ENCODE data around the gene NLN.
"Not testable (repeated sequence)": the region's sequence is repeated elsewhere in the genome, so short reads cannot be mapped to it uniquely, and the experiment has no call there.

Gene NLN

GRCh38 chr5:65837139-65837538 is 115.1 kb downstream of the NLN start:
- no peak for DNase-seq

DNA sequence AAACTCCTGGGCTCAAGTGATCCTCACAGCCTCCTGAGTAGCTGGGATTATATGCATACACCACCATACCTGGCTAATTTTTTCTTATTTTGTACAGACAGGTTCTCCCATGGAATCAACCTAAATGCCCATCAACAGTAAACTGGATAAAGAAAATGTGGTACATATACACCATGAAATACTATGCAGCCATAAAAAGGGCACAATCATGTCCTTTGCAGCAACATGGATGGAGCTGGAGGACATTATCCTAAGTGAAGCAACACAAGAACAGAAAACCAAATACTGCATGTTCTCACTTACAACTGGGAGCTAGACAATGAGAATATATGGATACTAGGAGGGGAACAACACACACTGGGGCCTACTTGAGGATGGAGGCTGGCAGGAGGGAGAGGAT is 117.2 kb downstream of the NLN start:
- DNase-seq = not testable (repeated sequence)

GRCh38 chr5:65840071-65840470 is 118.1 kb downstream of the NLN start:
- no peak for DNase-seq

- not testable (repeated sequence) for DNase-seq
Measured at GRCh38 chr5:65844763-65845162, 122.8 kb downstream of the NLN start.

DNA sequence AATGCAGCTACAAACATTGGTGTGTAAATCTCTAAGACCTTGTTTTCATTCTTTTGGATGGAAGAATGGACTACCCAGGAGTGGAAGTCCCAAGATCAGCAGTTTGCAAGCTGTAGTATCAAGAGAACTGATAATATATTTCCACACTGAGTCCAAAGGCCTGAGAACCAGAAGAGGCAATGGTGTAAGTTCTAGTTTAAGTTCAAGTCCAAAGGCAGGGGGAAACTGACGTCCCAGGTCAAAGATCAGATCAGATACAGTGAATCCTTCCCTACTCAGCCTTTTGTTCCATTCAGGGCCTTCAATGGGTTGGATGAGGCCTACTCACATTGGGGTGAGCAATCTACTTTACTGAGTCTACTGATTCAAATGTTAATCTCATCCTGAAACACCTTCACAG is 124.1 kb downstream of the NLN start:
- DNase-seq = no peak

DNA sequence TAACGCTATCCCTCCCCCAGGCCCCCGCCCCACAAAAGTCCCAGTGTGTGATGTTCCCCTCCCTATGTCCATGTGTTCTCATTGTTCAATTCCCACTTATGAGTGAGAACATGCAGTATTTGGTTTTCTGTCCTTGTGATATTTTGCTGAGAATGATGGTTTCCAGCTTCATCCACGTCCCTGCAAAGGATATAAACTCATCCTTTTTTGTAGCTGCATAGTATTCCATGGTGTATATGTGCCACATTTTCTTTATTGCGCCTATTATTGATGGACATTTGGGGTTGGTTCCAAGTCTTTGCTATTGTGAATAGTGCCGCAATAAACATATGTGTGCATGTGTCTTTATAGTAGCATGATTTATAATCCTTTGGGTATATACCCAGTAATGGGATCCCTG is 125.0 kb downstream of the NLN start:
- DNase-seq = not testable (repeated sequence)

- DNase-seq = not testable (repeated sequence)
Measured at GRCh38 chr5:65849918-65850317, 127.9 kb downstream of the NLN start.

DNA sequence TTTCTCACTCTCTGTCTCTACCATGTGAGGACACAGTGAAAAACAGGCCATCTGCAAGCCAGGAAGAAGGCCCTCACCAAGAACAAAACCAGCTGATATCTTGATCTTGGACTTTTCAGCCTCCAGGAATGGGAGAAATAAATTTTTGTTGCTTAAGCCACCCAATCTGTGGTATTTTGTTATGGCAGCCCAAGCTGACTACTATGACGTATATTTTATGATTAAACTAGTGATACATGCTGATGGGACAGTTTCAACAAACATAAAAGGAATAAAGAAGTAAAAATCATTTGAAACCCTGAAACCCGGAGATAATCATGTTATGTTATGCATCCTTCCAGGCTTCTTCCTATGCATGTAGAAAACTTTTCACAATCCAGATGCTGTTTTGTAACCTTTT is 132.9 kb downstream of the NLN start:
- no peak for DNase-seq

DNA sequence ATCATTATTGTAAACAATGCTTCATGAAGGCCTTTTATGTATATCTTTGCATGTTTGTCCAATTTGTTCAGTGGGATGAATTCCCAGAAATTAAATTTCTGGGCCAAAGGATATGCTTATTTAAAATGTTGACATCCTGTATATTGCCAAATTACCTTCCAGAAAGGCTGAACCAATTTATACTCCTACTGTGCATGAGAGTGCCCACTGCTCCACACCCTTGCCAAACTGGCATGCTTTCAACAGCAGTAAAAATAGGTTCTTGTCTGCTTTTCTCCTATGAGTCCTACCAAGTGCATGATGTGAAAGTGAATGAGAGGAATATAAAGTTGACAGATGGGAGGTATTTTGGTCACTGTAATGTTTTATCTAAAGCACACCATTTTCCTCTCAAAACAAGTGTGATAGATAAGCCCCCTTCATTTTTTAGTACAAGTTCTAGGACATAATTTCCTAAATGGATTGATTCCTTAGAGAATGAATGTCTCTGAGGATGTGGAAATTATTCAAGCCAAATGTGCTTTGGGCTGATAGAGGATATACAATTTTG is 133.8 kb downstream of the NLN start:
- DNase-seq = no peak

- no peak for DNase-seq
Measured at GRCh38 chr5:65856520-65856919, 134.5 kb downstream of the NLN start.

GRCh38 chr5:65858316-65858715 is 136.3 kb downstream of the NLN start:
- no peak for DNase-seq

DNA sequence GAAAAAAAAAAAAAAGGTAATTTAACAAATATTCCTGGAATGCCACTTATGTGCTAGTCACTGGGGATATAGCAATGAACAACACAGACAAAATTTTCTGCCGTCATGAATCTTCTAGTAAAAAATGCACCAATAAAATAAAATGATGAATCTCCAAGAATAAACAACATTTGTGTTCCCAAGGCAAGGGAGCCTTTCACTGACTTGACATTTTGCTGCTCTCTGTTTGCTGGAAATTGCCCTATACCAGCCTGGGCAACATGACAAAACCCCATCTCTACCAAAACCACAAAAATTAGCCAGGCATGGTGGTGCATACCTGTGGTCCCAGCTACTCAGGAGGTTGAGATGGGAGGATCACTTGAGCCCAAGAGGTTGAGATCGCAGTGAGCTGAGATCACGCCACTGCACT is 139.8 kb downstream of the NLN start:
- DNase-seq = no peak

DNA sequence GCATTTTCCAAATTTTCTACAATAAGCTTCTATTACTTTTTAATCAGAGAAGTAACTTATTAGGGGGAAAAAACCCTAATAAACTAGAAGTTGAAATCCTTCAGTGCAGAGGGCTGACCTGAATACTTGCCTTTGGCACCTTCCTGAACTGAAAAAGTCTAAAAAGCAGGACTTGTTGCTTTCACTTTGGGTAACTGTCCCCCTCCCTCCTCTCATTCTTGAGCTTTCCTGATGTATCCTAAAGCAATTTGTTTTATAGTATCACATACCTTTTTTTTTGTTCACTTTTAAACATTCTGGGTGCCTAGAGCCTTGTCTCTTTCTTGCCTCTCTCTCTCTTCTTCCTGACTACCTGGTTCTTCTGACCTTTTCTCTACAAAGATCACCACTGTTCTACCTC is 140.4 kb downstream of the NLN start:
- no peak for DNase-seq

DNA sequence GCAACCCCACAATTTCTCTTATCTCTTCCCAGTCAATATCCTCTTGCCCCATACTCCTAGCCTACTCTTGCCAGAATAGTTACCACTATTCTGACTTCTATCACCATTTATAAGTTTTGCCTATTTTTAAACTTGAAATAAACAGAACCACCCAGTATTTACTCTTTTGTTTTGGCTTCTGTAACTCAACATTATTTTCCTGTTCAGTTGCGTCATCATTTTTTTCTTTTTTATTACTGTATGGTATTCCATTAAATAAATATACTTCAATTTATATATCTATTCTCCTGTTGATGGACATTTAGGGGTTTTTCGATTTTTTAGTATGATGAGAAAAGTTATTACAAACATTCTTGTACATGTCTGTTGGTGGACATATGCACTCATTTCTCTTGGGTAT is 141.7 kb downstream of the NLN start:
- DNase-seq = no peak

DNA sequence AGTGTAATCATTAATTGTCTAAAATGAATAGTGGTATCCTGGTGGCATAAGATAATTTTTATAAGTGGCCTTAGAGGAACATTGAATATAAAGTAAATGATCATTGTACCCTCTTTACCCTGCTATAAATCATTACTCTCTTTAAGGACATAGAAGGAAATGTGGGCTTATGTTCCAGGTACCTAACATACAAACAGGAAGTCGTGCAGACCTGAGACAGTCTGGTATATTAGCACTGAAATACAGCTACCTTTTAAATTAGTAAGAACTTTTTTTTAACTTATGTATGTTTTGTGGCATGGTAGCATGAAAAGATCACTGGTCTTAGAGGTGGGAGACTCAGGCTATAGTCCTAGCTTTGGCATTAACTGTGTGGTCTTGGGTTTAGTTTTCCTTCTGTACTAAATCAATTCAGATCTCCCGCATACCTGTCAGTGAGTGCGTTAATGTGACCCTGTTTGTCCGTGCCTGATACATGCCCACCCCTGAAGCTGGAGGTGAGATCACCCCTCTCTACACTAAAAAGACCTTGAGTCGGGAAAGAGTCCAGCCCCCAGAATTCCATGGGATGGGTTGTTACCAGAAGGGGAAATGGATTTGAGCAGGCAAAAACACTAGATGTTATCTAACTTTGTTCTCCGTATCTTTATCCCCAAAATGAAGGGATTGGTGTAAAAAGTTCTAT is 145.0 kb downstream of the NLN start:
- no peak for DNase-seq

GRCh38 chr5:65867542-65868195 is 145.7 kb downstream of the NLN start:
- no peak for DNase-seq

- no peak for DNase-seq
Measured at GRCh38 chr5:65868509-65868908, 146.5 kb downstream of the NLN start.

DNA sequence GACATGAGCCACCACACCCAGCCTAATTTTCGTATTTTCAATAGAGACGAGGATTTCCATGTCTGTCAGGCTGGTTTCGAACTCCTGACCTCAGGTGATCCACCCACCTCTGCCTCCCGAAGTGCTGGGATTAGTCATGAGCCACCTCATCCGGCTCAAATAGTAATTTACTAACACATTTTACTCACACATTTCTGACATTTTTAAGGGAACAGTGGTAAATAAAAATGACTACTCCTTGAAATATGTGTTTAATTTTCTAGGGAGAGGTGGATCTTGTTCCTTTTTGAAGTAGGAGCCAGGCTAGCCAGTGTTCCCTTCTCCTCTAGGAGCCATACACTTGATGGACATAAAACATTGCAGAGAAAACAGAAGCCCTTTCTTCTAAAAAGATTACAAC is 149.2 kb downstream of the NLN start:
- DNase-seq = no peak

GRCh38 chr5:65871776-65872175 is 149.8 kb downstream of the NLN start:
- DNase-seq = not testable (repeated sequence)

- no peak for DNase-seq
Measured at GRCh38 chr5:65873181-65873750, 151.3 kb downstream of the NLN start.

DNA sequence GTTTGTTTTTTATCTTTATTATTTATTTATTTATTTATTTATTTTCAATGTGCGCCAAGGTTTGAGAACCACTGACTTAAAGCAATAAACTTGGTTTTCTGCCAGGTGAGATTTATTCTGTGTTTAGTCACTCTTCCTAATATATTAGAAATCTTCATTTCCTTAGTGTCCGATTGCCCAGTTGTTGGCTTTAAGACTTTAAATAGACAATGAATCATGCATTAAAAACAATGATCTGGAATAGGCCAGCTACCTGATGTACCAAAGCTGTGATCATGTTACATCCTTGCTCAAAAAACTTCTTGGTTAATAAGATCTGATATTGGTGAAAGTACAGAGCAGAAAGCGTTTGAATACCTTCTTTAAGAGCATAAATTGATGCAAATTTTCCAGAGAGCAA is 152.2 kb downstream of the NLN start:
- DNase-seq = no peak

DNA sequence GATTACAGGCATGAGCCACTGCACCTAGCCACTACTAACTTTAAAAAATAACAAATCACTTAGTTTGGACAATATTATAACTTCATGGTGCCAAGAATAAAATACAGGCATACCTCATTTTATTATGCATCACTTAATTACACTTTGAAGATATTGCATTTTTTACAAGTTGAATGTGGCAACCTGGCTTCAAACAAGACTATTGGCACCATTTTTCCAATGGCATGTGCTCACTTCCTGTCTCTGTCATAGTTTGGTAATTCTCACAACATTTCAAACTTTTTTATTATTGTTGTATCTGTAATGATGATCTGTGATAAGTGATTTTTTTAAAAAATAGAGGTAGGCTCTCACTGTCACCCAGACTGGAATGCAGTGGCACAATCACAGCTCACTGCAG is 154.5 kb downstream of the NLN start:
- no peak for DNase-seq

DNA sequence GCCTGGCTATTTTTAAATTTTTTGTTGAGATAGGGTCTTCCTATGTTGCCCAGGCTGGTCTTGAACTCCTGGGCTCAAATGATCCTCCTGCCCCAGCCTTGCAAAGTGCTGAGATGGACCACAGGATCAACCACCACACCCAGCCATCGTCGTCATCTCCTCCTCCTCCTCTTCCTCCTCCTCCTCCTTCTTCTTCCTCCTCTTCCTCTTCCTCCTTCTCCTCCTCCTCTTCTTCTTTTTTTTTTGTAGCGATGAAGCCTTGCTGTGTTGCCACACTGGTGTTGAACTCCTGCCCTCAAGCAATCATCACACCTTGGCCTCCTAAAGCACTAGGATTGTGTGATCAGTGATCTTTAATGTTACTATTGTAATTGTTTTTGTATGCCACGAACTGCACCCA is 155.0 kb downstream of the NLN start:
- no peak for DNase-seq

Data from NCI-H1930 (cell line).